Aorta (tissue), 5 donors: ENCODE data around the gene KIAA1217. TPM values are rescaled to one million over a fixed set of nuclear protein-coding genes. Genes with fewer than 3 reads are reported as not detected.

ENCODE experiments used
- ATAC-seq: fragments of 200-7000 bp; cut with Tn5 transposase; one replicate; pipeline ENCODE4 v1.9.1; 2022; ENCODE audit warnings: moderate library complexity; ENCODE audit not compliant: low FRiP score
- DNase-seq, 2 donors: peaks; one replicate each; pipeline ENCODE4 v3.0.0-alpha.2; 2020
- H3K27ac ChIP-seq, 2 donors: one replicate each; pipeline ENCODE4 v1.5.1; 2013; ENCODE audit warnings: low read length in 2 of 2, mild to moderate bottlenecking in 2 of 2, moderate library complexity in 2 of 2, control low read depth in 1 of 2, inconsistent platforms in 1 of 2, low read depth in 1 of 2
- H3K27me3 ChIP-seq, 2 donors: one replicate each; pipeline ENCODE4 v1.6.1; 2013; ENCODE audit warnings: control low read depth in 1 of 2, low read length in 1 of 2, mild to moderate bottlenecking in 1 of 2, moderate library complexity in 1 of 2; ENCODE audit not compliant: insufficient read depth in 2 of 2, control insufficient read depth in 1 of 2
- H3K36me3 ChIP-seq, 2 donors: one replicate each; pipeline ENCODE4 v1.6.1; 2013; ENCODE audit warnings: control low read depth in 1 of 2, low read length in 1 of 2, mild to moderate bottlenecking in 1 of 2; ENCODE audit not compliant: insufficient read depth in 2 of 2, control insufficient read depth in 1 of 2
- H3K4me1 ChIP-seq, 2 donors: one replicate each; pipeline ENCODE4 v1.6.1; 2013; ENCODE audit warnings: low read length in 2 of 2, control low read depth in 1 of 2, mild to moderate bottlenecking in 1 of 2, moderate library complexity in 1 of 2; ENCODE audit not compliant: insufficient read depth in 2 of 2, control insufficient read depth in 1 of 2
- H3K4me3 ChIP-seq, 2 donors: one replicate each; pipeline ENCODE4 v1.5.1; 2013; ENCODE audit warnings: low read length in 2 of 2, control low read depth in 1 of 2, mild to moderate bottlenecking in 1 of 2
- H3K9me3 ChIP-seq: one replicate; pipeline ENCODE4 v1.6.1; 2013; ENCODE audit warnings: mild to moderate bottlenecking, low read length; ENCODE audit not compliant: control insufficient read depth
- WGBS, 2 donors: extraction: QIAGEN DNeasy Blood & Tissue Kit; methylation state at CpG; one replicate each; pipeline ENCODE4 v1.1.7; 2013; 5-methylcytosine and 5-hydroxymethylcytosine counted together
- intact Hi-C, 2 donors: fragments of 100-400 bp; cut with DNase I; formaldehyde crosslinking; loops; one replicate each; pipeline versions ENCODE4 v1.14.2 to v1.15.0; 2022
- polyA plus RNA-seq, 2 donors: library from polyadenylated mRNA; stranded (reverse); fragments of 200-250 nt; gene quantifications; one replicate each; pipeline ENCODE4 v1.2.3, GENCODE V29; 2013
- total RNA-seq, 2 donors: library from RNA; stranded (reverse); fragmentation: NEBNext Ultra II Directional; extraction: Animal tissue kit (Norgen Biotek cat#: 25700); gene quantifications; one replicate each; pipeline ENCODE4 v1.2.1, GENCODE V29; 2021
- donor health status: healthy with polysubstance abuse.
- donor health status: Bipolar disorder and iron deficiency.
- donor health status: DM: no; HTN: no; CAD: no.
- donor health status: DM: no; HTN: no; CAD: no.
- donor health status: DM: yes; HTN: yes; CAD: no.

The KIAA1217 gene
- total and polyA plus RNA-seq, 4 donors, result 2.5 to 18.3 (median 11.1) TPM

- Histone ChIP-seq H3K4me3 (no peak overlapping the region), H3K27me3 (no peaks in the 10 kb centered on the region), H3K27ac (no peak overlapping the region), H3K36me3 (no peaks in the 10 kb centered on the region), H3K9me3 (no peaks in the 10 kb centered on the region), H3K4me1 (peaks cover 0 to 3% of the 10 kb centered on the region in 2 donors)
- 50 to 68% methylated on average over 7 of the region's 7 CpGs for WGBS, 2 donors
- intact Hi-C loops, result no loop called here
- no peak for DNase-seq
- ATAC-seq, result no peak
These were observed 176.8 kb downstream of the KIAA1217 start for GRCh38 chr10:24385776-24386175.

- Histone ChIP-seq H3K4me1 (no peaks in the 10 kb centered on the region), H3K27ac (no peak overlapping the region), H3K27me3 (no peaks in the 10 kb centered on the region), H3K36me3 (no peaks in the 10 kb centered on the region), H3K9me3 (no peaks in the 10 kb centered on the region), H3K4me3 (no peak overlapping the region)
- 88 to 93% methylated on average over 2 of the region's 2 CpGs for WGBS, 2 donors
- ATAC-seq (no peak), DNase-seq (no peak)
- intact Hi-C loops, result no loop called here
These were observed 181.3 kb downstream of the KIAA1217 start for GRCh38 chr10:24390146-24390700.

GRCh38 chr10:24390746-24391145 lies 181.8 kb downstream of the KIAA1217 start:
- DNase-seq, result no peak

GRCh38 chr10:24393201-24393600 lies 184.3 kb downstream of the KIAA1217 start:
- 81 to 83% methylated on average over 5 of the region's 5 CpGs for WGBS, 2 donors
- Histone ChIP-seq H3K4me1 (no peaks in the 10 kb centered on the region), H3K4me3 (no peak overlapping the region), H3K27me3 (no peaks in the 10 kb centered on the region), H3K36me3 (no peaks in the 10 kb centered on the region), H3K9me3 (no peaks in the 10 kb centered on the region), H3K27ac (no peak overlapping the region)
- intact Hi-C loops, result no loop called here
- ATAC-seq (no peak), DNase-seq (no peak)

More at GRCh38 chr10:24390746-24391145, 181.8 kb downstream of the KIAA1217 start:
- H3K4me3 ChIP-seq, result no peak overlapping the region
- intact Hi-C loops, result no loop called here
- H3K9me3 ChIP-seq, result no peaks in the 10 kb centered on the region
- WGBS, 2 donors, result 97 to 99% methylated on average over 1 of the region's 1 CpG
- no peak for ATAC-seq
- H3K27ac ChIP-seq, result no peak overlapping the region
- H3K36me3 ChIP-seq, result no peaks in the 10 kb centered on the region
- no peaks in the 10 kb centered on the region for H3K27me3 ChIP-seq
- no peaks in the 10 kb centered on the region for H3K4me1 ChIP-seq

GRCh38 chr10:24394461-24395190 lies 185.7 kb downstream of the KIAA1217 start:
- Histone ChIP-seq H3K4me3 (no peak overlapping the region), H3K36me3 (no peaks in the 10 kb centered on the region), H3K9me3 (no peaks in the 10 kb centered on the region), H3K4me1 (no peaks in the 10 kb centered on the region), H3K27ac (no peak overlapping the region), H3K27me3 (no peaks in the 10 kb centered on the region)
- DNase-seq (no peak), ATAC-seq (no peak)
- intact Hi-C loops, result no loop called here
- 81 to 83% methylated on average over 9 of the region's 9 CpGs for WGBS, 2 donors

GRCh38 chr10:24396396-24396795 lies 187.5 kb downstream of the KIAA1217 start:
- no peaks in the 10 kb centered on the region for H3K27me3 ChIP-seq
- ATAC-seq (no peak), DNase-seq (no peak)
- 94 to 96% methylated on average over 4 of the region's 4 CpGs for WGBS, 2 donors
- no peaks in the 10 kb centered on the region for H3K9me3 ChIP-seq
- H3K36me3 ChIP-seq, result no peaks in the 10 kb centered on the region
- intact Hi-C loops, result no loop called here
- no peak overlapping the region for H3K27ac ChIP-seq
- no peak overlapping the region for H3K4me3 ChIP-seq
- H3K4me1 ChIP-seq, result no peaks in the 10 kb centered on the region

GRCh38 chr10:24397662-24398061 lies 188.7 kb downstream of the KIAA1217 start:
- no peak overlapping the region for H3K27ac ChIP-seq
- ATAC-seq, result no peak
- intact Hi-C loops, result no loop called here
- no peaks in the 10 kb centered on the region for H3K27me3 ChIP-seq
- H3K9me3 ChIP-seq, result no peaks in the 10 kb centered on the region
- H3K4me1 ChIP-seq, result no peaks in the 10 kb centered on the region
- no peak for DNase-seq
- WGBS, 2 donors, result 93 to 94% methylated on average over 2 of the region's 2 CpGs
- no peaks in the 10 kb centered on the region for H3K36me3 ChIP-seq
- H3K4me3 ChIP-seq, result no peak overlapping the region

GRCh38 chr10:24404567-24404966 lies 195.6 kb downstream of the KIAA1217 start:
- Histone ChIP-seq H3K27me3 (no peaks in the 10 kb centered on the region), H3K4me3 (no peak overlapping the region), H3K4me1 (no peaks in the 10 kb centered on the region), H3K9me3 (peaks cover 2% of the 10 kb centered on the region), H3K27ac (no peak overlapping the region), H3K36me3 (no peaks in the 10 kb centered on the region)
- 61 to 75% methylated on average over 3 of the region's 3 CpGs for WGBS, 2 donors
- ATAC-seq (no peak), DNase-seq (no peak)
- intact Hi-C loops, result no loop called here

- Histone ChIP-seq H3K9me3 (peaks cover 2% of the 10 kb centered on the region), H3K4me1 (no peaks in the 10 kb centered on the region), H3K36me3 (no peaks in the 10 kb centered on the region), H3K27me3 (no peaks in the 10 kb centered on the region), H3K27ac (no peak overlapping the region), H3K4me3 (no peak overlapping the region)
- DNase-seq, result no peak
- 90 to 97% methylated on average over 1 of the region's 1 CpG for WGBS, 2 donors
- ATAC-seq, result no peak
- intact Hi-C loops, result no loop called here
These were observed 196.7 kb downstream of the KIAA1217 start for GRCh38 chr10:24405635-24406034.
